Trophoblast cell (in vitro differentiated cells and primary cell): ENCODE results near the gene TBC1D22A.

ENCODE experiments used
- DNase-seq, 2 donors: peaks; one replicate each; pipeline ENCODE4 v3.0.0-alpha.2; 2016
- H2AFZ ChIP-seq: 2 replicates; pipeline ENCODE4 v1.6.1; 2013; ENCODE audit warnings: low read length, moderate library complexity, mild to moderate bottlenecking; ENCODE audit not compliant: insufficient read depth, poor library complexity
- H2AK5ac ChIP-seq: 2 replicates; pipeline ENCODE4 v1.6.1; 2013; ENCODE audit warnings: mild to moderate bottlenecking, low read length
- H2BK120ac ChIP-seq: 2 replicates; pipeline ENCODE4 v1.6.1; 2013; ENCODE audit warnings: low read length, mild to moderate bottlenecking, moderate library complexity; ENCODE audit not compliant: insufficient read depth, poor library complexity
- H2BK12ac ChIP-seq: 2 replicates; pipeline ENCODE4 v1.6.1; 2013; ENCODE audit warnings: mild to moderate bottlenecking, low read length, moderate library complexity
- H2BK5ac ChIP-seq: 2 replicates; pipeline ENCODE4 v1.6.1; 2013; ENCODE audit warnings: low read length, low read depth, moderate library complexity, mild to moderate bottlenecking; ENCODE audit not compliant: poor library complexity
- H3K14ac ChIP-seq: 2 replicates; pipeline ENCODE4 v1.6.1; 2013; ENCODE audit warnings: mild to moderate bottlenecking, low read length
- H3K18ac ChIP-seq: 2 replicates; pipeline ENCODE4 v1.6.1; 2013; ENCODE audit warnings: mild to moderate bottlenecking, low read length
- H3K23ac ChIP-seq: 2 replicates; pipeline ENCODE4 v1.6.1; 2013; ENCODE audit warnings: low read length
- H3K27ac ChIP-seq: 2 replicates; pipeline ENCODE4 v1.5.1; 2013; ENCODE audit warnings: low read depth, mild to moderate bottlenecking, inconsistent platforms, low read length, moderate library complexity
- H3K27me3 ChIP-seq: 2 replicates; pipeline ENCODE4 v1.6.1; 2013; ENCODE audit warnings: inconsistent platforms, mild to moderate bottlenecking, low read length, moderate library complexity; ENCODE audit not compliant: insufficient read depth
- H3K36me3 ChIP-seq, 2 experiments: 1 replicate in 1 of 2; 2 replicates in 1 of 2; pipeline ENCODE4 v1.6.1; 2013; ENCODE audit warnings: low read length in 2 of 2, mild to moderate bottlenecking in 2 of 2, moderate library complexity in 1 of 2; ENCODE audit not compliant: insufficient read depth in 2 of 2, control insufficient read depth in 1 of 2
- H3K4ac ChIP-seq: 2 replicates; pipeline ENCODE4 v1.6.1; 2013; ENCODE audit warnings: low read depth, mild to moderate bottlenecking, low read length, moderate library complexity
- H3K4me1 ChIP-seq, 2 experiments: 1 replicate in 1 of 2; 2 replicates in 1 of 2; pipeline ENCODE4 v1.6.1; 2013; ENCODE audit warnings: low read length in 2 of 2, mild to moderate bottlenecking in 2 of 2, moderate library complexity in 1 of 2; ENCODE audit not compliant: insufficient read depth in 2 of 2, control insufficient read depth in 1 of 2
- H3K4me2 ChIP-seq: 2 replicates; pipeline ENCODE4 v1.6.1; 2013; ENCODE audit warnings: inconsistent platforms, mild to moderate bottlenecking, low read length, moderate library complexity
- H3K4me3 ChIP-seq: 2 replicates; pipeline ENCODE4 v1.5.1; 2013; ENCODE audit warnings: mild to moderate bottlenecking, low read depth, low read length, inconsistent platforms
- H3K79me1 ChIP-seq: one replicate; pipeline ENCODE4 v1.6.1; 2013; ENCODE audit warnings: low read length
- H3K79me2 ChIP-seq: 2 replicates; pipeline ENCODE4 v1.6.1; 2013; ENCODE audit warnings: low read length, mild to moderate bottlenecking; ENCODE audit not compliant: control insufficient read depth, insufficient read depth, poor library complexity
- H3K9ac ChIP-seq: 2 replicates; pipeline ENCODE4 v1.6.1; 2013; ENCODE audit warnings: mild to moderate bottlenecking, low read length
- H3K9me3 ChIP-seq: 2 replicates; pipeline ENCODE4 v1.6.1; 2013; ENCODE audit warnings: low read depth, mild to moderate bottlenecking, control low read depth, inconsistent platforms, low read length; ENCODE audit not compliant: insufficient read depth
- H4K12ac ChIP-seq: 2 replicates; pipeline ENCODE4 v1.6.1; 2013; ENCODE audit warnings: low read depth, mild to moderate bottlenecking, low read length, moderate library complexity
- H4K8ac ChIP-seq: 2 replicates; pipeline ENCODE4 v1.6.1; 2013; ENCODE audit warnings: low read depth, mild to moderate bottlenecking, low read length, moderate library complexity
- H4K91ac ChIP-seq: one replicate; pipeline ENCODE4 v1.6.1; 2013; ENCODE audit warnings: low read depth, mild to moderate bottlenecking, low read length, moderate library complexity
- WGBS: extraction: QIAGEN DNeasy Blood & Tissue Kit; methylation state at CpG from one replicate; pipeline ENCODE4 v1.1.7; 2013; ENCODE audit warnings: missing lambda C conversion rate; ENCODE audit not compliant: insufficient read length, insufficient coverage; ENCODE audit errors: extremely low coverage; 5-methylcytosine and 5-hydroxymethylcytosine counted together

Gene TBC1D22A

GRCh38 chr22:46968359-46968740 is 205.9 kb downstream of the TBC1D22A start:
- peaks cover 5% of the 10 kb centered on the region for H3K9me3 ChIP-seq
- H2AK5ac ChIP-seq, result no peak overlapping the region
- H3K4me3 ChIP-seq, result no peak overlapping the region
- H3K36me3 ChIP-seq, result no peaks in the 10 kb centered on the region
- H3K4me2 ChIP-seq, result no peak overlapping the region
- no peaks in the 10 kb centered on the region for H3K27me3 ChIP-seq
- no peak overlapping the region for H3K4ac ChIP-seq
- no peak overlapping the region for H3K27ac ChIP-seq
- no peak overlapping the region for H2AFZ ChIP-seq
- H4K91ac ChIP-seq, result no peak overlapping the region
- H3K18ac ChIP-seq, result no peak overlapping the region
- H4K12ac ChIP-seq, result no peak overlapping the region
- no peaks in the 10 kb centered on the region for H3K4me1 ChIP-seq
- no peak overlapping the region for H3K9ac ChIP-seq
- no peak overlapping the region for H4K8ac ChIP-seq
- H3K14ac ChIP-seq, result no peak overlapping the region
- no CpG with 5 or more reads among the region's 27 CpGs for WGBS
- DNase-seq, result no peak
- no peak overlapping the region for H2BK5ac ChIP-seq
- no peak overlapping the region for H2BK12ac ChIP-seq
- no peak overlapping the region for H2BK120ac ChIP-seq
- H3K79me2 ChIP-seq, result no peaks in the 10 kb centered on the region
- no peak overlapping the region for H3K23ac ChIP-seq
- no peaks in the 10 kb centered on the region for H3K79me1 ChIP-seq

GRCh38 chr22:46968848-46969247 is 206.4 kb downstream of the TBC1D22A start:
- no peak overlapping the region for H3K27ac ChIP-seq
- H3K79me2 ChIP-seq, result no peaks in the 10 kb centered on the region
- no peak overlapping the region for H2BK5ac ChIP-seq
- H2BK120ac ChIP-seq, result no peak overlapping the region
- H2BK12ac ChIP-seq, result no peak overlapping the region
- H3K23ac ChIP-seq, result no peak overlapping the region
- no peak overlapping the region for H3K9ac ChIP-seq
- no peak overlapping the region for H3K18ac ChIP-seq
- H3K4me2 ChIP-seq, result no peak overlapping the region
- H2AFZ ChIP-seq, result no peak overlapping the region
- H4K8ac ChIP-seq, result no peak overlapping the region
- no peak overlapping the region for H4K12ac ChIP-seq
- no peaks in the 10 kb centered on the region for H3K27me3 ChIP-seq
- WGBS, result no CpG with 5 or more reads among the region's 6 CpGs
- H3K4me3 ChIP-seq, result no peak overlapping the region
- no peak for DNase-seq
- H3K4ac ChIP-seq, result no peak overlapping the region
- H3K79me1 ChIP-seq, result no peaks in the 10 kb centered on the region
- H3K14ac ChIP-seq, result no peak overlapping the region
- no peaks in the 10 kb centered on the region for H3K36me3 ChIP-seq
- H2AK5ac ChIP-seq, result no peak overlapping the region
- H4K91ac ChIP-seq, result no peak overlapping the region
- H3K9me3 ChIP-seq, result peaks cover 5% of the 10 kb centered on the region
- no peaks in the 10 kb centered on the region for H3K4me1 ChIP-seq

- Histone ChIP-seq H3K27me3 (no peaks in the 10 kb centered on the region), H3K79me2 (no peaks in the 10 kb centered on the region), H2AK5ac (no peak overlapping the region), H3K9me3 (peaks cover 5% of the 10 kb centered on the region), H3K4me3 (no peak overlapping the region), H3K23ac (no peak overlapping the region), H2BK5ac (no peak overlapping the region), H2BK12ac (no peak overlapping the region), H3K79me1 (no peaks in the 10 kb centered on the region), H3K4me2 (no peak overlapping the region), H4K12ac (no peak overlapping the region), H3K4me1 (no peaks in the 10 kb centered on the region), H3K36me3 (peaks cover 0 to 5% of the 10 kb centered on the region in 2 experiments), H3K14ac (no peak overlapping the region), H4K8ac (no peak overlapping the region), H2BK120ac (no peak overlapping the region), H3K9ac (no peak overlapping the region), H3K18ac (no peak overlapping the region), H2AFZ (no peak overlapping the region), H4K91ac (no peak overlapping the region), H3K27ac (no peak overlapping the region), H3K4ac (no peak overlapping the region)
- no CpG with 5 or more reads among the region's 4 CpGs for WGBS
- DNase-seq, result no peak
Observed at GRCh38 chr22:46969491-46969890, 207.0 kb downstream of the TBC1D22A start.

- Histone ChIP-seq H3K79me1 (no peaks in the 10 kb centered on the region), H2BK5ac (no peak overlapping the region)
Observed at GRCh38 chr22:46969961-46970360, 207.5 kb downstream of the TBC1D22A start.

More at GRCh38 chr22:46969961-46970360, 207.5 kb downstream of the TBC1D22A start:
- Histone ChIP-seq H2BK12ac (no peak overlapping the region), H3K4me1 (no peaks in the 10 kb centered on the region), H4K12ac (no peak overlapping the region), H4K91ac (no peak overlapping the region), H3K4me3 (no peak overlapping the region), H3K36me3 (peaks cover 0 to 9% of the 10 kb centered on the region in 2 experiments), H3K4me2 (no peak overlapping the region), H2AFZ (no peak overlapping the region), H4K8ac (no peak overlapping the region), H2BK120ac (no peak overlapping the region), H3K9me3 (peaks cover 5% of the 10 kb centered on the region), H3K9ac (no peak overlapping the region), H3K18ac (no peak overlapping the region), H3K23ac (no peak overlapping the region), H3K27ac (no peak overlapping the region), H3K27me3 (no peaks in the 10 kb centered on the region), H3K14ac (no peak overlapping the region), H3K79me2 (no peaks in the 10 kb centered on the region), H2AK5ac (no peak overlapping the region), H3K4ac (no peak overlapping the region)
- WGBS, result no CpG with 5 or more reads among the region's 6 CpGs
- no peak for DNase-seq
